ENCODE measurements around the gene ATP6V0A1. TPM values are rescaled to one million over a fixed set of nuclear protein-coding genes. Genes with fewer than 3 reads are reported as not detected.

ATP6V0A1 gene
- total and polyA plus RNA-seq, 3 donors from 2014 or later, result 89.9 to 143 (median 131) TPM

- WGBS, 2 donors, result 40 to 46% methylated on average over 8 to 9 of the region's 9 CpGs
- no peaks in the 10 kb centered on the region for H3K36me3 ChIP-seq (ENCODE audit: low read depth, missing control alignments)
- peaks cover 94% of the 10 kb centered on the region for H3K4me1 ChIP-seq
Measured at GRCh38 chr17:42518046-42518754, 59.5 kb downstream of the ATP6V0A1 start.

DNA sequence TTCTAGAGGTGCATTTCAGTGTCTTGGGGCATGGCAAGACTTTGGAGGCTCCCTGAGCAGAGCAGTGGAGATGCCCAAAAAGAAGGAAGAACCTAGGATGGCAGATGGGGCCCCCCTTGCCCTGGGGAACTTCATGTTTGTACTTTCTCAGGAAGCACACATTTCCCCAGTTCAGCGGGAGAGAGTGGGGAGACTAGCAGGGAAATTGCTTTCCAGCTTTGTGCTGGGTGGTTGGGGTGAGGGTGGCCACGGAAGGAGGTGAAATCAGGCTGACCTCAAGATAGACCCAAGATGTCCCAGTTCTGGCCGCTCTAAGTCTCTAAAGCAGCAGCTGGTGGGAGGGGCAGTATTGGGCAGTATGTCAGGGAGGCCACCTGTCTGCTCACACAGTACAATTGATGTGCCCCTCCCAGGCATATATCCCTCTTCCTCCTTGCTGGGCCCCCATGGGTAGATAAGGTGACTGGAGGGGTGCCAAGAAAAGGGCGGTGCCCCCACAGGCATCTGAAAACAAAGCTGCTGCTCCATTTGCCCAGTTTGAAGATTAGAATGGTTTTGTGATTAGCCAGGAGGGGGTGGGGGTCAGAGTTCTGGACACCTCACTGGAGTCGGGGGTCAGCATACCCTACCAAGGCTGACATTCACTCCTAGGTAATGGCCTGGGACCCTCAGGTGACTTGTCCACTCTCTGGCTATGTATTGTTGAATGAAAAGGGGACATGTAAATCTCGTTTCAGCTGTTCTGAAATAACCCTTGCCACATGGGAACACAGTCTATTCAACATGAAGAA lies 60.3 kb downstream of the ATP6V0A1 start:
- DNase-seq, result peak; percentile 69
- WGBS, 2 donors, result 25 to 34% methylated on average over 5 to 6 of the region's 6 CpGs

More at GRCh38 chr17:42518046-42518754, 59.5 kb downstream of the ATP6V0A1 start:
- Histone ChIP-seq H3K27me3 (no peaks in the 10 kb centered on the region), H3K4me3 (no peak overlapping the region), H3K27ac (peak overlapping the region; percentile 93), H3K9me3 (no peaks in the 10 kb centered on the region)
- no peak for TF ChIP-seq POLR2A (IDR thresholded peaks at IDR 0.05)
- no peak for TF ChIP-seq CTCF (IDR thresholded peaks at IDR 0.05)
- intact Hi-C loops (cut with DNase I; ENCODE audit: low total_unique reads), result loop anchor here (5.0 kb wide), 1 partner anchor 196 kb away; no protein-coding TSS in a partner anchor
- DNase-seq, result peak; percentile 71

DNA sequence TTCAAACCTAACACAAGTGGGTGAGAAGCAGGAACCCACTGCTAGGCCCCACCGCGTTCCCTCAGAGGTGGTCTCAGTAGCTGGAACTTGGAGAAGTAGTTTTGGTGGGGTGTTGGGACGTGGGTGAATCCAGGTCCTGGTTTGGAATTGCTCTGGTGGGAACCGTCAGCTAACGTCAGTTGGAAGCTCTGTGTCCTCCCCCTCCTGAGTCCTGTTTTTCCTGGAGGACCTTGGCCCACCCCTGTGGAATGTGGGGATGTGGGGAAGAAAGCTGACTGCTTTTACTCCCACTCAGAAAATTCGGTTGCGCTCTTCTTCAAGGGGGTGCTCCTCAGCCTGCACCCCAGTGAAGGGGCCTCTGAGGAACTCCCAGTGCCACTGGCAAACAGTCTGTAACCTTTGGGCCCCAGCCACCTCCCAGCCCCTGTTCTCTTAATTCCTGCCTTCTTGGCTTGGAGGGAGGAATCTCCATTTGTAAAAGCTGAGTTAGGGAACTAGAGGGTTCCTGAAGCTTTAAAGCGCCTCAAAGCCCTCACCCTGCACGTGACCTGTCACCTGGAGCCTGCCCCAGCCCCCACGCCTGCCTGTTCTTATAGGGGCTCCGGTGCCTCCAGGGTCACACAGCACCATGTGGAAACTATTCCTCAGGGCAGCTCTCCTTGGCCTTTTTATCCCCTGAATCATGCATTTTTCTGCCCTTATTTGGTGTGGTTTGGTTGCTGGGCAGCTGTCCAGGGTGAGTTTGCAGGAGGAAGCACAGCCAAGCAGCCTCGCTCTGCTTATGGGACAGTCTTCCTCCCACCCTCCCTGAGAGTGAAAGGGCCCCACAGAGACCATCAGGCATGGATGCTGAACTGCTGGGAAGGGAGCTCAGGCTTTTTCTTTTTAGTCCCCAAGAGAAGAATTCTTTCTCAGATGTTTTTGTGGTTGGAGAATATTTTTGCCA lies 61.1 kb downstream of the ATP6V0A1 start:
- peak overlapping the region; percentile 93 for H3K27ac ChIP-seq
- H3K4me1 ChIP-seq, result peaks cover 79% of the 10 kb centered on the region
- WGBS, 2 donors, result 21 to 29% methylated on average over 11 to 12 of the region's 12 CpGs
- H3K27me3 ChIP-seq, result no peaks in the 10 kb centered on the region
- intact Hi-C loops (cut with DNase I; ENCODE audit: low total_unique reads), result loop anchor here (5.0 to 10.0 kb wide), 2 partner anchors 95 to 198 kb away; partner anchors contain the start of gene CAVIN1
- H3K9me3 ChIP-seq, result no peaks in the 10 kb centered on the region
- peak; percentile 98 for DNase-seq
- TF ChIP-seq CTCF (IDR thresholded peaks at IDR 0.05) (no peak), POLR2A (IDR thresholded peaks at IDR 0.05) (no peak)
- H3K4me3 ChIP-seq, result no peak overlapping the region
- H3K36me3 ChIP-seq (ENCODE audit: low read depth, missing control alignments), result no peaks in the 10 kb centered on the region

More for the DNA sequence above, 60.3 kb downstream of the ATP6V0A1 start:
- no peak for TF ChIP-seq POLR2A (IDR thresholded peaks at IDR 0.05)
- TF ChIP-seq CTCF (IDR thresholded peaks at IDR 0.05), result no peak
- H3K9me3 ChIP-seq, result no peaks in the 10 kb centered on the region
- no peak overlapping the region for H3K4me3 ChIP-seq
- intact Hi-C loops (cut with DNase I; ENCODE audit: low total_unique reads), result loop anchor here (5.0 kb wide), 1 partner anchor 197 kb away; no protein-coding TSS in a partner anchor
- H3K4me1 ChIP-seq, result peaks cover 87% of the 10 kb centered on the region
- peak overlapping the region; percentile 93 for H3K27ac ChIP-seq
- no peaks in the 10 kb centered on the region for H3K27me3 ChIP-seq
- H3K36me3 ChIP-seq (ENCODE audit: low read depth, missing control alignments), result no peaks in the 10 kb centered on the region

DNA sequence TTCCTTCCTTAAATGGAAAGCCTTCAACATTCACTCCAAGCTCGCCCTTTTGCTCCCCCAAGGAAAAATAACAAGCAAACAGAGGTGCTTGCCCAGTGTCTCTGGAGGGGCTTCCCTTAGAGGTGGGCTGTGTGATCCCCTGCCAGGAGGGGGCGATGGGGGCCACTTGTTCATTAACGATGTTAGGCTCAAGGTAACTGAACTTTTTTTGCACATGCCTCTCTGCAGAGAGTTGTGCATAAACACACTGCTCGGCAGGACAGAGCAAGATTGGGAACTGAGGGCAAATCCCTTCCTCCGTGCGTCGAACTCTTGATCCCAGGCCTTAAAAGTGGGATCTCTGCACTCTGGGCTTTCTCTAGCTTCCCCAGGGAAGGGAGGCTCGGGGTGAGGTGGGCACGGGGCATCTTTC lies 61.9 kb downstream of the ATP6V0A1 start:
- DNase-seq, result no peak
- peaks cover 83% of the 10 kb centered on the region for H3K4me1 ChIP-seq
- H3K4me3 ChIP-seq, result no peak overlapping the region
- intact Hi-C loops (cut with DNase I; ENCODE audit: low total_unique reads), result loop anchor here (10.0 kb wide), 1 partner anchor 96 kb away; the partner anchor contains the start of gene CAVIN1
- peak overlapping the region; percentile 93 for H3K27ac ChIP-seq
- 33 to 44% methylated on average over 9 of the region's 9 CpGs for WGBS, 2 donors
- no peak for TF ChIP-seq CTCF (IDR thresholded peaks at IDR 0.05)
- no peak for TF ChIP-seq POLR2A (IDR thresholded peaks at IDR 0.05)
- H3K36me3 ChIP-seq (ENCODE audit: low read depth, missing control alignments), result no peaks in the 10 kb centered on the region
- no peaks in the 10 kb centered on the region for H3K9me3 ChIP-seq
- H3K27me3 ChIP-seq, result no peaks in the 10 kb centered on the region

Data from testis (tissue), 3 donors.